CD4-positive, alpha-beta T cell treated with Interleukin-6 for 4 hours (primary cell): ENCODE results near the gene ACTR5.

Experiments used
- DNase-seq: peaks from one replicate; pipeline ENCODE4 v3.0.0-alpha.2; 2020; ENCODE audit warnings: mixed read lengths

The ACTR5 gene

DNA sequence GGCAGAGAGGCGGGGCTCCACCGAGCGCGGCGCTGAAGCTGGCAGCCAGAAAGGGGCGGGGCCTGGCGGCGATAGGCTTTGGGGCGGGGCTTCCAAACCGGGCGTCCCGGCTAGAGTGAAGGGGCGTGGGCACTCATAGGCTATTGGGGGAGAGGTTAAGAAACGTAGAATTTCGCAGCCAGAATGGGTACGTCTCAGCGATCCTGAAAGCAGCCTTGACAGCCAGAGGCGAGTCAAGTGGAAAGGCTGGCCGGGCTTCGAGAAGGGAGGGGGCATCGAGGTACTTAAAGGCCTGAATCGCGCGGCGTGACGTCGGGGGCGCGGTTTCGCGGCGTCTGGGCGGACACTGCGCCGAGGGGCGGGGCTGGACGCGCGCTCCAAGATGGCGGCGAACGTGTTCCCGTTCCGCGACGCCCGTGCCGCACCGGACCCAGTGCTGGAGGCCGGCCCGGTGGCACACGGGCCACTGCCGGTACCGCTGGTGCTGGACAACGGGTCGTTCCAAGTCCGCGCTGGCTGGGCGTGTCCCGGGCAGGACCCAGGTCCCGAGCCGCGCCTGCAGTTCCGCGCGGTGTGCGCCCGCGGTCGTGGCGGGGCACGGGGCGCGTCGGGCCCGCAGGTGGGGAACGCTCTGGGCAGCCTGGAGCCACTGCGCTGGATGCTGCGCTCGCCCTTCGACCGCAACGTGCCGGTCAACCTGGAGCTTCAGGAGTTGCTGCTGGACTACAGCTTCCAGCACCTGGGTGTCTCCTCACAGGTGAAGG is at the start of gene ACTR5:
Gene ACTR5 (plus strand): TSS at position 364 of the 764 bp plus-strand sequence. CDS start 19 bp downstream, at position 383.
- peak; percentile 98 for DNase-seq

DNA sequence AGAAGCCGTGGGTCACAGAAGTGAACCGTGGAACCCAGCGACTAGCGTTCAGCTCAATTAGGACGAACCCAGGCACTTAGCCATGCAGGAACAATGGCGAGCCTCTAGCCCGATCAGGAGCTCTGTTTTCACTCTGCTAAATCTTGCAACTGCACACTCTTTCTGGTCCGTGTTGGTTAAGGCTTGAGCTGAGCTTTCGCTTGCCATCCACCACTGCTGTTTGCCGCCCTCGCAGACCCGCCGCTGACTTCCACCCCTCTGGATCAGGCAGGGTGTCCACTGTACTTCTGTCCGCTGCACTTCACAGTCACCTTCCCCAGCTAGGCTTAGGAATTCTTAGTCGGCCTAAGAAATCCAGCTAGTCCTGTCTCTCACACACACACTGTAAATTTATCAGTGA is 49.7 kb upstream of the ACTR5 start:
- no peak for DNase-seq

DNA sequence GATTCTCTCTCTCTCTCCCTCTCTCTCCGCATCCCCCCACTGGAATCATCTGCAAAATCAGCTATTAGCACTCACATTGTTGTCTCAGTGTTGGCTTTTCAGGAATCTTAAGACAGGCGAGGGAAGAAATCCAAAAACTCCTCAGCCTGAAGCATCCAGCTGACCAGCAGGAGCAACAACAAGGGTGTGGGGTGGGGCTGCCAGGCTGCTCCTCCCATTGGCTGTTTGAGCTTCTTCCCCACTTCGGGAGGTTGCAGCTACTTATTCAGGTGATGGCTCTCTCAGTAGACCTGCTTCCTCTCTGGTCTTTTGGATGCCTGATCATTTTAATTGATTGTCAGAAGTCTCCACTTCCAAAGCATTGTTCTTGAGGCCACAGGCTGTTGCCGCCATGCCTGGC is 48.1 kb upstream of the ACTR5 start:
- no peak for DNase-seq

DNA sequence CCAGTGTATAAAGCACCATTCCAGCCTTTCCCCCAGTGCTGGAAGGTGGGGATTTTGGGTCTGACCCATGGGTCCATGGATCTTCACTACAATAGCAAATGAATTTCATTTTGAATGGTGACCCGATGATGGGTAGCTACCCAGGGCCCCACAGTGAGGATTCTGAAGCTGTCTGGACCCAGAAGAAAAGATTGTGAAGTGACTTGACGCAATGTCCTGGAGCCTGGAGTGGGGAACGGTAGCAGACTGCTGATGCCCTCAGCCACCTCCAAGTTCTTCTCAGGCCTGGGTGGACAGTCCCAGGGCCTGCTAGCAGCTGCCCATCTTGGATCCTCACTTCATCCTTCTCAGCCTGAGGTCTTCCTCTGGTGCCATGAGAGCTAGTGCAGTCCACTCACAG is 47.3 kb upstream of the ACTR5 start:
- no peak for DNase-seq

DNA sequence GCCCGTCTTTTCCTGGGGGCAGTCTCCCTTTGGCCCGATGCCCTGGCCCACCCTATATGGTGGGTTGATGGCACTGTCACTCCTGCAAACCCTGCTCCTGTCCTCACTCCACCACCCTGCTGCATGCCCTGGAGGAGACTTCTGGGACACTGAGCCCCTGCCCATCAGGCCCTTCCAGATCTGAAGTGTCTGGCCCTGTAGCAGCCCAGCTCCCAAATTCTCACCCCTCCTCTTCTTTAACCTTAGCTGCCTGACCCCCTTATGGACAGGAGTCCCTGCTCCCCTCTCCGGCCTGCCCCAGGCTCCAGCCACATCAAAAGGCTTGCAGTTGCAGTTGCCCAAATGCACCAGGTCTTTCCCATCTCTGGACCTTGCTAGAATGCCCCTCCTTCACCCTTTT is 44.7 kb upstream of the ACTR5 start:
- no peak for DNase-seq

DNA sequence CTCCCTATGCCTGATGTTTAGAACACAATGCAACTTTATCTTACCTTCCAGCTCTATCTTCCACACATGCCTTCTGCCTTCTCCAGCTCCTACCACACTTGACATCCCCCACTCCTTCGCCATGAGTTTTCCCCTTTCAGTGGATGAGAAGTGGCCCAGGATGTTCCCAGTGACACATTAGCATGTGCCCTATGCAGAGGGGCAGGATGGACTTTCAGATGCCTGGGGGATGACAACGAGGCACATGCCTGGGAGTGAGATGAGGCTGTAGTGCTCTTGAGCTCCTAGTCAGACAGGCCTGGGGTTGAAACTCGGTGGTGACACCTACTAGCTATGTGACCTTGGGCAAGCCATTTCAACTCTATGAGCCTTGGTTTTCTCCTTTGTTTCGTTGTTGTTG is 44.1 kb upstream of the ACTR5 start:
- no peak for DNase-seq

DNA sequence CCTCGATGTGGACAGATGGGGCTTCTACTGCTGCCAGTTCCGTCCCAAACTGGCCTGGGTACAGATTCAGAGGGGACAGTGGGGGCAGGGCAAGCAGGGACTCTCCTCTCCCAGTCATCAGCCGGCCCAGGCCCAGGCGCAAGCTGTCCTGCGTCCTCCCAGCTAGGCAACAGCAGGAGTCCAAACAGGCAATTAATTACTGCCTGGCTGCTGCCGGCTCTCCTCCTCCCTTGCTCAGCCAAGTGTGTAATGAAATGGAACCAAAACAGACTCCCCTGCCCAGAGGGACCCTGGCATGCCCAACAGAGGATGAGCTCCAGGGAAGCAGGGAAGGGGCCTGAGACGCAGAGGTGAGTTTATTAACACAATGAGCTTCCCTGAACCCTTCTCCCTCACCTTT is 41.8 kb upstream of the ACTR5 start:
- DNase-seq, result no peak

DNA sequence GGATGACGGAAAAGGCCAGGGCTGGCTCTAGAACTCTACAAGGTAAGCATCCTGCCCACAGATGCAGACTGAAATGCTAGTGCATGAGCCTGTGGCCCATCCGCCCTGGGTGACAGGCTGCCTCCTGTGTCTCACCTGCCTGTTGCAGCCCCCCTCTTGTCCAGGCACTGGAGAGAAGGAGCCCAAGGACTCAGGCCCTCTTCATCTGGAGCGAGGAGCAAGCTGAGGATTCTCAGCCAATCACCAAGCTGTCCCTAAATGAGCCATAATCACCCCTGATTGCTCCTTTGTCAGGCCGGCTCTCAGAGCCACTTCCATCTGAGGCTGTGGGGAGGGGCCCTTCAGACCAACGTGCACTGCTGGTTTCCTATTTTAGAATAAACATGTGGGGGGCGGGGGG is 34.0 kb upstream of the ACTR5 start:
- no peak for DNase-seq

DNA sequence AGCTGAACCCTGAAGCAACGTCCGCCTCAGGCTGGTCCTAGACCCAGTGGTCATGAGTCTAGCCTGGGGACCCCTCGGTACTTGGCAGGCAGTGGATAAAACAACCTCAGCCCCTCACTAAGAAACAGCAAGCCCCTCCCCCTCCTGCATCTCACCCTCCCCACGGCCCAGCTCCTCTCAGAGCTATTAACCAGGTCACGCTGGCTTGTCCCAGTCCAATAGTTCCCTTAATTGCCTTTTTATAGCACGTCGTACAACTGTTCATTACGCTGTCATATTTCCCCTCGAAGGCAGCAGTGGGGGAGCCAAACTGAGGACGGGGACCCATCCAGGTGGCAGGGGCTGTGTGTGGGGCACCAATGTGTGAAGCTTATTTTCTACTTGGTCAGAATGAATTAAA is 32.6 kb upstream of the ACTR5 start:
- DNase-seq, result no peak

DNA sequence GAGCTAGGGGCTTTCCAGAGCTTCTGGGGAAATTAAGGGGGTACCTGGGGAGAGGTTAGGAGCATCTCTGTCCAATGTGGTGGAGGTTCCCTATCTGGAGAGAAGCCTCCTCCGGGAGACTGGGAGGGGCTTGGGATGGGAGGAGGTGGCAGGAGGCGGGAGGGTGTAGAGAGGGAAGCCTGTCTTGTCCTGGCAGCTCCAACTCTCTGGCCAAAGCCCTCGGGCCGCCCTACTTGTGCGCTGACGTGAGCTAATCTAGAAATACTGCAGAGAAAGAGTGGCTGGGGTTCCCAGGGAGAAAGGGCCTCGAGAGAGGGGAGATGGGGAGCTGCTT is 25.6 kb upstream of the ACTR5 start:
- DNase-seq, result no peak

DNA sequence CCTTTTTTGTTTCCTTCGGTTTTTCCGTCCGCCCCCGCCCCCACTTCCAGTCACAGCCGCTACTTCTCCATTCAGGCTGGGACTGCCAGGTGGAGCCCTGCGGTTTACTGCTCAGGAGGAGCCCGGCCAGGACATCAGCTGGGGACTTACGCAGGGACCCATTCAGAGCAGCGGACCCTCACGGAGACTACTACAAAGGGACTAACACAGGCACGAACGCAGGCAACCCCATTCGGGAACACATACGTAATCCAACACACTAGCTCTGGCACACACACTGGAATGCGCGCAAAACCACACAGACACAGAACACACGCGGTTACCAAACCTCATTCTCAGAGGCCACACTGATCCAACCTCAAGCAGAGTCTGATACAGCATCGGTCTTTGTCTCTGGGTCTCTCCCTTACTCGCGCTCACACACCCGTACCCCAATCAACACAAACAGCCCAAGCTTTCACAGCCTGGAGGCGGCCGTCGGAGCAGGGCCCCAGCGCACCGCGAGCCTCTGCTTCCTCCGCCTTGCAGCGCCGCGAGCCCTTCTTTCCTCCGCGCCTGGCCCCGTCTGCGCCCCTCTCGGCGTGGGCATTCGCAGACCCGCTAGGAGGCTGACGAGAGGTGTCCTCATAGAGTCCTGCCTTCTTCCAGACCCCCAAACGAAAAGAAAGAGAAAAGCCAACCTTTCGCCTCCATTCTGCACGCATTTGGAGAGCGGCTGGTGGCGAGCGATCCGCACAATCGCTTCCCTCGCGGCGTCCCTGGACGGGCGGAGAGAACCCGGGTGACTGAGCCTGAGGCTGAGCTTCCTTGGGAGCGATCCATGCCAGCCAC is 25.0 kb upstream of the ACTR5 start:
- no peak for DNase-seq

DNA sequence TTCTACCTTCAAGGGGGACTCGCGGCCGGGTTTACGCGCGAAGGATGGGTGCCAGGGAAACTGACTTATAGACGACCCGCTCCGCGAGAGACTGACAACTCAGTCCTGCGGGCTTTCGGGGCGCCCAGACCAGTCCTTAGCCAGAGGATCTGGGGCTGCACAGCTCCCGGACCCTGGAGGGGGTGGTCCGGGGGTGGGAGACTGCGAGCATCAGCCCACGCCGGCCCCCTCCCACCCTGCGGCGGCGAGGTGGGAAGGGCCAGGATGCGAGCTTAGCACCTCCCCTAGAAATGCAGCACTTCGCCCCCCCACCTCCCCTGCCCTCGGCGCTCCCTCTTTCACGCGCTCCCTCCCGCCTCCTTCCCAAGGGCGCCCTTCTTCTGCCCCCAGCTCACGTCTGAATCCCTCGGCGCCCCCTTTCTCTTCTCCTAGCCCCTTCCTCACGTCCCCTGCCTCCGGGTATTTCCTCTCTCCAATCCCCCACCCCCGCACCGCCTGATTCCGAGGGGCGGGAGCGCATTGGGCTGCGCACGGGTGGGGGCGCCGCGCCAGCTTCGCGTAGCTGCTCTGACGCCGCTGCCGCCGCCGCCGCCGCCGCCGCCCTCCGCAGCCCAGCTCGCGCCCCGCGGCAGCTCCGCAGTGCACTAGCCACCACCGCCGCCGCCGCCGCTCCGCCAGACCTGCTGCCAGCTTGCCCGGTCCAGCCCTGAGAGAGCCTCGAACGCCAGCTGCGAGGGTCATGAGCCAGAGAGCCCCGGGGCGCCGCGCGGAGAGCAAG is 24.2 kb upstream of the ACTR5 start, which contains the start of gene SLC32A1:
Gene SLC32A1 (plus strand): TSS at position 639 of the 778 bp plus-strand sequence. CDS start 239 bp downstream, outside the sequence.
- no peak for DNase-seq

DNA sequence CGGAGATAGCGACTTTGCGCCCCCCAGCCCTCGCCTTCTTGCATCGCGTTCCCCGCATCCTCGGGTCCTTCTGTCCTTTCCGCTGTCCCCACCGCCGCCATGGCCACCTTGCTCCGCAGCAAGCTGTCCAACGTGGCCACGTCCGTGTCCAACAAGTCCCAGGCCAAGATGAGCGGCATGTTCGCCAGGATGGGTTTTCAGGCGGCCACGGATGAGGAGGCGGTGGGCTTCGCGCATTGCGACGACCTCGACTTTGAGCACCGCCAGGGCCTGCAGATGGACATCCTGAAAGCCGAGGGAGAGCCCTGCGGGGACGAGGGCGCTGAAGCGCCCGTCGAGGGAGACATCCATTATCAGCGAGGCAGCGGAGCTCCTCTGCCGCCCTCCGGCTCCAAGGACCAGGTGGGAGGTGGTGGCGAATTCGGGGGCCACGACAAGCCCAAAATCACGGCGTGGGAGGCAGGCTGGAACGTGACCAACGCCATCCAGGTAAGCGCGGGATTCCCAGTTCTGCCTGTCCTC is 23.6 kb upstream of the ACTR5 start:
- no peak for DNase-seq

DNA sequence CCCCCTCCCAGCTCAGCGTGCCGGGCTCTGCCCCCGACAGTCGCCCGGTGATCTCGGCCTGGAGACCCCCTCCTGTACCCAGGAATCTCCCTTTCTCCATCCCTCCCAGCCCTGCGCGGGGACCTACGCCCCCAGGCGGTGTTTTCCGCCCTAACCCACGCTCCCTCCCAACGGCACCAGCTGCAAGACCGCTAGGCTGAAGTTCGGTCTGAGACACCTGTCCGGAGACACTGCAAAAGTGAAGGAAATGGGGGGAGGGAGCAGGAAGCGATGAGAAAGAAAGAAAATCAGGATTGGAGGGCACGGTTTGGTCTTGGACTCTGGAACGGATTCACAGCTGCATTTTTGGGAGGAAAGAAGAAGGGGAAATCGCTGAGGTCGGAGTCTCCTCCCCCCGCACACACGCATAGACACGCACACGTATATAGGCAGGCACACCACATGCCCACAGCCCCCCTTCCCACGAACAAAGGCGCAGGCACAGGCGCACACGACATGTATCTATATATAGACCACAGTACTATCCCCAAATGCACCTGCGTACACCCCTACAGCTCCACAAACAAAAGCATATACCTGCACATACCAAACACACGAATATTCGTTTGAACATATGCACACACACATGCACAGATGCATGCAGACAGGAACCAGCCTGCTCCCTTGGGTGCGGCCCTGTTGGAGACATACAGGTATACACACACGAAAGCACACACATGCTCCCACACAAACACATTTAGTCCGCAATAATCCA is 22.9 kb upstream of the ACTR5 start:
- DNase-seq, result no peak

DNA sequence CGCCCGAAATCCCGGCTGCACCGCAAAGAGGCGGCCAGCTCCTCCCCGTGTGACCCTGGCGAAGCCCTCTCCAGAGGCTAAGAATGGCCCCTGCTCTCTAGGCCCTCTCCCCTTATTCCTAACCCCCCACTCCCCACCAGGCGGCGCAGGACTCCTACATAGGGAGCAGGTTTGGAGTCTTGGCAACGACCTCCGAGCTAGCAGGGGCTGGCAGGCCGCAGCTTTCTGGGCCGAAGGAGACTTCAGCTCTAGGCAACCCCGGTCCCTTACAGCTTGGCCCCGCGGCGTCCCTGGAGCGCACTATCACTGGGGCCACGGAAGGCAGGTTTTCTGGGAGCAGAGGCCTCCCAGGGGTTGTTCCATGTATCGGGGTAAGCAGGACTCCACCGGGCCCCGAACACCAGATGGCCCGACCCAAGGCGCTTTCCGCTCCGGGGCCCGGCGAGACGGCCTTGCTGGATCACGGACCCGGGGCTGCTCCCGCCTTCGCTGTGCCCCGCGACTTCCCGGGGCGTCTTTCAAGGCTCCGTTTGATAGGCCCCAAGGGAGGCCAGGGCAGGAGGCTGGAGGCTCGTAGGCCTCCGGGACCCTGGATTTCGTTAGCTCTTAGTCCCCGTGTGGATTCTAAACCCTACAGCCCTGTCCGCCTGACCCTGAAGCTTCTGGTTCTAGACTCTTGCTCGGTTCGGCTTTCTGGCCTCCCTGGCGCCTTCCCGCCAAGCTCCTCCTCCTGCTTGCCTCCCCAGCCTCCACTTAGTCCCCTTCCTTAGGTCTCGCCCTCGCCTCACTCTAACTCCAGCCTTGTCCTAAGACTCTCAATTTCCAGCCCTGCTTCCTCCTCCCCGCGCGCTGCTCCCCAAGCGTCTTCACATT is 22.1 kb upstream of the ACTR5 start:
- peak; percentile 54 for DNase-seq

DNA sequence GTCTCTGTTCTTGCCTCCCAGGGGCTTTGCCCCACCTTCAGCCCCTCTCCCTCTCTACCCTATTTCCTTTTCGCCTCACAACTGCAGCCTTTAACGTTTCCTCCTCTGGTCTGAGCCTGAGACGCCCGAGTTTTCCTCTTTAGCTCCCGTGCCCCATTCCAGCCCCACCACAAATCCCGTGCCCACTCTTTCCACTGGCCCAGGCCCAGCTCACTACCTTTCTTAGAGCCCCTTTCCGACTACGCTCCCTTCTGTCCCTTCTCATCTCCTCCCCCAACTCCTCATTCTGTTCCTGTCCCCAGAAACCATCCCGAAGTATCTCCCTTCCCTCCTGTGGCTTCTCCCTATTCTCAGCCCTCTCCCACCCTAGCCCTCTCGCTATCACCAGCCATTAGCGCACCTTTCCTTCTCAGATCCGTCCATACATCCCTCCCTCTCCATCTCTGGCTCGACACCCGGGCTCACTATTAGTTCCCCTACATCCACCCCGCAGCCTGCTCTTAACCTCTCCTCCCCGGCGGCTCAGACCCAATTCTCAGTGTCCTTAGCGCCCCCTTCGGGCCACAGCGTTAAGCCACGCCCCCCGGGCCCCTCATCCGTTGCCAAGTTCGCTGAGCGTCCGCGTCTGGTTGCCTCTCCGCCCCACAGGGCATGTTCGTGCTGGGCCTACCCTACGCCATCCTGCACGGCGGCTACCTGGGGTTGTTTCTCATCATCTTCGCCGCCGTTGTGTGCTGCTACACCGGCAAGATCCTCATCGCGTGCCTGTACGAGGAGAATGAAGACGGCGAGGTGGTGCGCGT is 21.3 kb upstream of the ACTR5 start:
- DNase-seq, result peak; percentile 49

DNA sequence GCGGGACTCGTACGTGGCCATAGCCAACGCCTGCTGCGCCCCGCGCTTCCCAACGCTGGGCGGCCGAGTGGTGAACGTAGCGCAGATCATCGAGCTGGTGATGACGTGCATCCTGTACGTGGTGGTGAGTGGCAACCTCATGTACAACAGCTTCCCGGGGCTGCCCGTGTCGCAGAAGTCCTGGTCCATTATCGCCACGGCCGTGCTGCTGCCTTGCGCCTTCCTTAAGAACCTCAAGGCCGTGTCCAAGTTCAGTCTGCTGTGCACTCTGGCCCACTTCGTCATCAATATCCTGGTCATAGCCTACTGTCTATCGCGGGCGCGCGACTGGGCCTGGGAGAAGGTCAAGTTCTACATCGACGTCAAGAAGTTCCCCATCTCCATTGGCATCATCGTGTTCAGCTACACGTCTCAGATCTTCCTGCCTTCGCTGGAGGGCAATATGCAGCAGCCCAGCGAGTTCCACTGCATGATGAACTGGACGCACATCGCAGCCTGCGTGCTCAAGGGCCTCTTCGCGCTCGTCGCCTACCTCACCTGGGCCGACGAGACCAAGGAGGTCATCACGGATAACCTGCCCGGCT is 20.6 kb upstream of the ACTR5 start:
- no peak for DNase-seq

DNA sequence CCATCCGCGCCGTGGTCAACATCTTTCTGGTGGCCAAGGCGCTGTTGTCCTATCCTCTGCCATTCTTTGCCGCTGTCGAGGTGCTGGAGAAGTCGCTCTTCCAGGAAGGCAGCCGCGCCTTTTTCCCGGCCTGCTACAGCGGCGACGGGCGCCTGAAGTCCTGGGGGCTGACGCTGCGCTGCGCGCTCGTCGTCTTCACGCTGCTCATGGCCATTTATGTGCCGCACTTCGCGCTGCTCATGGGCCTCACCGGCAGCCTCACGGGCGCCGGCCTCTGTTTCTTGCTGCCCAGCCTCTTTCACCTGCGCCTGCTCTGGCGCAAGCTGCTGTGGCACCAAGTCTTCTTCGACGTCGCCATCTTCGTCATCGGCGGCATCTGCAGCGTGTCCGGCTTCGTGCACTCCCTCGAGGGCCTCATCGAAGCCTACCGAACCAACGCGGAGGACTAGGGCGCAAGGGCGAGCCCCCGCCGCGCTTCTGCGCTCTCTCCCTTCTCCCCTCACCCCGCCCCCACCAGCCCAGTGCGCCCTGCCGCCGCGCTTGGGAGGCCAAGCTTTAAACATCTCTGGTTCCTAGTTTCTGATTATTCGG is 20.0 kb upstream of the ACTR5 start:
- DNase-seq, result no peak

DNA sequence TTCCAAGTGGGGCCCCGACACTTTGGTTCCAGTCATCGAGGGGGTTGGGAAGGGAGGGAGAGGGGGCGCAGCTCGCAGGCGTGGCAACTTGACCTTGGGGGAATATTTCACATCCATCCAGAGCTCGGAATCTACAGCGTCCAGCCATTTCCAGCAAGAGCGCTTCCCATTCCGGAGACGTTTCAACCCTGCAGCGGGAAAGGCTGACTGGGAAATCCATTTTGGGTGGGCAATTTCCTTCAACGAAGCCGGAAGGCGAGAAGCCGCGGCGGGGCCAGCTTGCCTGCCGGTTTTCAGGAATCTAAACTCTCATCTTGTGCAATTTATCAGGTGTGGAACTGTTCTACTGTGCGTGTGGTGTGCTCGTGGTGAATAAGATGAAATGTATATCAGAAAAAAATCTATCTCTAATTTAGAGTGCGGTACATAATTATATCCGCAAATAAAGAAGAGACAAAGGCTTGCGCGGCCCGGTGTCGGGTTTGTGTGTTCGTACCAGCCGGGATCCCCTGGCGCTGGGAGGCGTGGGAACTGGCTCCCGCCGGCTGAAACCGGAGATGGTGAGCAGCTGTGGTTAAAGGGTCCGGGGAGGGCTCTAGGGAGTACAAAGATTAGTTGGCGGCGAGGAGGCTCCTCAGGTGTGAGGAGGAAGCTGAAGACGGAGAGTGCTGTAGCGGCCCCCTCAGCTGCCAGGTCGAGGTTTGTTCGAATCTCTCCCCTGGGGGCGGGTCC is 19.2 kb upstream of the ACTR5 start:
- DNase-seq, result no peak
